Gastroesophageal sphincter (tissue), 4 donors: ENCODE results near the gene CCDC181. TPM values are rescaled to one million over a fixed set of nuclear protein-coding genes. Genes with fewer than 3 reads are reported as not detected.

ENCODE experiments used
- ATAC-seq: fragments of 150-250 bp; one replicate; pipeline ENCODE4 v1.9.1; 2016; ENCODE audit warnings: mild to moderate bottlenecking, moderate library complexity
- H3K27ac ChIP-seq, 4 donors: fragments of 200-600 bp; sonication (generic) in 3 of 4; 1 replicate in 3 of 4; 2 replicates in 1 of 4; pipeline ENCODE4 v1.5.1; 2016 to 2019
- H3K27me3 ChIP-seq: fragments of 200-600 bp; sonication (generic); one replicate; pipeline ENCODE4 v1.5.1; 2019
- H3K36me3 ChIP-seq, 2 donors: fragments of 200-600 bp; sonication (generic); one replicate each; pipeline ENCODE4 v1.5.1; 2019; ENCODE audit warnings: control low read depth in 1 of 2
- H3K4me1 ChIP-seq, 3 donors: fragments of 200-600 bp; sonication (generic); 1 replicate in 2 of 3; 2 replicates in 1 of 3; pipeline ENCODE4 v1.5.1; 2016 to 2019; ENCODE audit warnings: control low read depth in 2 of 3
- H3K4me3 ChIP-seq, 2 donors: fragments of 200-600 bp; sonication (generic); one replicate each; pipeline ENCODE4 v1.5.1; 2019; ENCODE audit warnings: mild to moderate bottlenecking in 1 of 2, moderate library complexity in 1 of 2
- H3K9me3 ChIP-seq, 3 donors: fragments of 200-600 bp; sonication (generic); one replicate each; pipeline ENCODE4 v1.5.1; 2017 to 2019; ENCODE audit warnings: control low read depth in 2 of 3
- CTCF ChIP-seq, 4 experiments: fragments of 200-600 bp in 2 of 4; fragments of 450-650 bp in 2 of 4; sonication (generic) in 1 of 4; IDR thresholded peaks; one replicate each; pipeline ENCODE4 v1.5.1; 2017 to 2019; ENCODE audit warnings: antibody characterized with exemption in 4 of 4, mild to moderate bottlenecking in 2 of 4, moderate library complexity in 2 of 4
- EP300 ChIP-seq: sonication (generic); formaldehyde crosslinking; IDR thresholded peaks from one replicate; pipeline ENCODE4 v1.6.1; 2017; ENCODE audit warnings: antibody characterized with exemption, mild to moderate bottlenecking
- POLR2A ChIP-seq, 2 donors: fragments of 450-650 bp; IDR thresholded peaks; one replicate each; pipeline ENCODE4 v1.6.1; 2017; ENCODE audit warnings: antibody characterized with exemption in 2 of 2, mild to moderate bottlenecking in 2 of 2, moderate library complexity in 1 of 2
- POLR2AphosphoS5 ChIP-seq: sonication (generic); formaldehyde crosslinking; IDR thresholded peaks from one replicate; pipeline ENCODE4 v1.6.1; 2017; ENCODE audit warnings: antibody characterized with exemption
- whole genome bisulfite sequencing, 2 donors: methylation state at CpG; one replicate each; pipeline ENCODE4 v1.1.5; 2018; ENCODE audit warnings: low coverage in 1 of 2; 5-methylcytosine and 5-hydroxymethylcytosine counted together
- small RNA-seq, 4 donors: library from RNA; depleted of rRNA; stranded (forward); fragments of <200 nt; gene quantifications; one replicate each; pipeline ENCODE3, GENCODE V24; 2016
- total RNA-seq, 4 donors: library from RNA; depleted of rRNA; stranded (reverse); fragments of >200 nt; gene quantifications; one replicate each; pipeline ENCODE4 v1.1.0, GENCODE V29; 2016

Gene CCDC181
- total RNA-seq, 4 donors from 2014 or later: 1.2 to 2.6 (median 1.7) TPM

GRCh38 chr1:169345511-169345910, 81.8 kb downstream of the CCDC181 start:
- Histone ChIP-seq H3K9me3 (no peaks in the 10 kb centered on the region), H3K4me1 (no peaks in the 10 kb centered on the region), H3K4me3 (no peak overlapping the region), H3K36me3 (no peaks in the 10 kb centered on the region), H3K27ac (no peak overlapping the region), H3K27me3 (no peaks in the 10 kb centered on the region)
- TF ChIP-seq EP300 (no peak), POLR2AphosphoS5 (no peak), POLR2A (IDR thresholded peaks at IDR 0.05) (no peak), CTCF (IDR thresholded peaks at IDR 0.05) (no peak)
- 100% methylated on average over 1 of the region's 1 CpG; no CpG with 5 or more reads in 1 of the 2 donors for WGBS, 2 donors
- ATAC-seq: no peak

Small RNA genes lying within 50 kb of the gene (small RNA-seq; reads per million reads assigned to genes)
- 0 reads per million in 4 donors for gene AL021068.2

Other genes with a start within 250 kb of the CCDC181 start
- gene NME7, start 59.7 kb downstream of the CCDC181 start, total RNA-seq: 10 to 100 TPM; 10.6 to 24.7 (median 14.5) TPM
- gene BLZF1, start 59.3 kb downstream of the CCDC181 start, total RNA-seq: 10 to 100 TPM; 36.5 to 46.9 (median 37.3) TPM
- 10 to 100 TPM; 17.6 to 47.7 (median 25.9) TPM for gene SLC19A2, start 58.5 kb upstream of the CCDC181 start, total RNA-seq
- 1 to 10 TPM in 1 of 4 donors, under 1 TPM in 2, not detected in 1; 0.12 to 3.5 (median 0.42) TPM for gene F5, start 159.0 kb upstream of the CCDC181 start, total RNA-seq
- gene SELP, start 202.7 kb upstream of the CCDC181 start, total RNA-seq: 10 to 100 TPM in 2 of 4 donors, 1 to 10 TPM in 2; 1.9 to 26.0 (median 8.0) TPM